Glomerular visceral epithelial cell (primary cell): ENCODE results near the gene EPC1.
"Not testable (repeated sequence)": the region's sequence is repeated elsewhere in the genome, so short reads cannot be mapped to it uniquely, and the experiment has no call there.

Experiments used
- DNase-seq: peaks from one replicate; pipeline ENCODE4 v3.0.0-alpha.2; 2016; ENCODE audit errors: extremely low spot score

Gene EPC1

DNA sequence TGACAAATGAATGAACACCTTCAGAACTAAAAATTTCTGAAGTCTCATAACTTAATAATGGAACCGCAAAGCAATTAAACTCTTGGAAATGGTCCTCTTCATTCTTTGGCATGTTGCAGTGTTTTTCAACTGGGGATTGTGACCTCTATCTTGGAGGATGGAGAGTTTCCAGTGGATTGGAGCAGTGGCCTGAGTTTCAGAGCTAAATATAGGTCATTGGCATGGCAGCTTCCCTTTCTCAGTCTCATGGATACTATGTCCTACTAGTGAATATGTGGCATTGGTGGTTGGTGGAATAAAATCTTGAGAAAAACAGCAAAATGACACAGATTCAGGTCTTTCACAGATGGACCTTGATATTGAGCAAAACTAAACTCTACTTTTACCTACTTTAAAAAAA lies 24.1 kb upstream of the EPC1 start:
- DNase-seq = no peak

DNA sequence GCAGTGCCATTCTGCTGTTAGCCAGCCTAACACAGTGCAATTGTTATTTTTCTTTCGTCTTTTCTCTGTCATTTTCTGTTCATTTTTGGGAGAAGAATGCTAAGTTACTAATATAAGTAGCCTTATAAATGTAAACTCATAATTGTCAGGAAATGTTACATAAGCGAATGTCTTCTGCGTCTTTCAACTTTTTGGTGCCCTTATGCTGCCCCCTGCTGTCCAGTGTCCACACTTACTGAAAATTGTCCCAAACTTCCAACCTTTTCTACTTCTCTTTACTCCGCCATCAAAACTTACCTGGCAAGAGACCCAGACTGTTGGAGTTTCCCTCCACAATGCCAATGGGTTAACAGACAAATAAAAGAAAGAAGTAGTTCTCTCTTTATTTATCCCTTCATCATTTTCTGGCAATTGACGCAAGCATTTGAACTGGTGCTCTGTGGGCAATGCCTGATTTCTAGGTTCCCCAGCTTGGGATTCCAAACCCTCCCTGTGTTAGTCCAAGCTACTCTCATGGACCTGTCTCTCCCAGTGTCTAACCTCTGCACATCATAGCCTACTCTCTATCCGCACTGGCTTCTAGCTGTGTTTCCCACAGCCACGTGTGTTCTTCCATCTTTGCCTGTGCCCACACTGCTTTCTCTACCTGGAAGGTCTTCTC lies 21.0 kb upstream of the EPC1 start:
- peak; percentile 63 for DNase-seq

DNA sequence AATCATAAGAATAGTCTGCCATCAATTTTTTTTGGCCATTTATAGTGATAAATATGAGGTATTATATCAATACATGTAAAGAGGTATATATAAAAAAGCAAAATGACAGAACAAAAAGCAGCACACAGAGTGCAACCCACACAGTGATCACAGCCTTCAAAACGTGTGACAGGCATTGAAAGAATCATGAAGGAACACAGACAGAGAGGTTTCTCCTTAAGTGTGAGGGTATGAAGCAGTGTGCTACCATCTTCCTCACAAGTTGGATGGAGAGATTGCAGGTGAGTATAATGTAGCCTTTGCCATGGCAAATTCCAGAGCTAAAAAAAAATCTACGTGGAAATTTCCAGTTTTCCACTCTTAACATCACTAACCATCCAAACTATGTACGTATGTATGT lies 19.6 kb upstream of the EPC1 start:
- DNase-seq = no peak

DNA sequence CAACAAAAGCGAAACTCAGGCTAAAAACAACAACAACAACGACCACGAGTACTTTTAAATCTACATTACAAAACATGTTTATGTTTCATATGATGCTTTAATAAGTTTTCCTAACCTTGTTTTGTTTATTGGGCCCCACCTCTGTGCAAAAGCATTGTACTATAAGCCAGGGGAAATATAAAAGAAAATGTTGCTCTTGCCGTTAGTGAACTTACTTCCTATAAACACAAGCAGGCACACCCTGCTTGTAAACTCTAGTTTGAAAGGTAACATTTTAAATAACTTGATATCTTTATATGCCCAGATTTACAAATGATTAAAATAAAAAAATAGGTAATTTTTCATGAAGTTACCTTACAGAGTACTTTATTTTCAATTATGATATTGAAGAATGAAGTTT lies 19.2 kb upstream of the EPC1 start:
- no peak for DNase-seq

DNA sequence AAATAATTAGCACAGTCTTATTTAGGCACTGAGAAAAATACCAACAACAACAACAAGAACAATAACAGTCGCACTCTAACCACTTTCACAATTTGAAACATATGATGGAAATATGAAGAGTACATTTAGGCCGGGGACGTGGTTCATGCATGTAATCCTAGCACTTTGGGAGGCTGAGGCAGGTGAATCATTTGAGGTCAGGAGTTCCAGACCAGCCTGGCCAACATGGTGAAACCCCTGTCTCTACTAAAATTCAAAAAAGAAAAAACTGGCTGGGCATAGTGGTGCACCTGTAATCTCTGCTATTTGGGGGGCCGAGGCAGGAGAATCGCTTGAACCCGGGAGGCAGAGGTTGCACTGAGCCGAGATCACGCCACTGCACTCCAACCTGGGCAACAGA lies 18.4 kb upstream of the EPC1 start:
- not testable (repeated sequence) for DNase-seq

DNA sequence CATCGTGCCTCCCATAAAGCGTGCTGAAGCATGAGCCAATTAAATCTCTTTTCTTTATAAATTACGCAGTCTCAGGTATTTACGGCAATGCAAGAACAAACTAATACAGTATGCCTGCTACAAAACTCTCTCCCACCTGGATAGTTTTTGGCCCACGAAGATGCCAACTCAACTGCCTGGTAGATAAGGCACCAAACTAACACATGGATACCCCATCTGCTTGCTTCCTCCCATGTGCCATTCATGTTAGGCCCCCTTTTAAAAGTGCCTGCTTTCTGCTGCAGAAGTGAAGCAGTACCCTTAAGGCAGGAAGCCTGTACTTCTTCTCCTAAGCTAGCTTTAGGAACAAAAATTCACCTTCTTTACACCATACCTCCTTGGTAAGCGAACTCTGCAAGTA lies 15.6 kb upstream of the EPC1 start:
- DNase-seq = no peak

DNA sequence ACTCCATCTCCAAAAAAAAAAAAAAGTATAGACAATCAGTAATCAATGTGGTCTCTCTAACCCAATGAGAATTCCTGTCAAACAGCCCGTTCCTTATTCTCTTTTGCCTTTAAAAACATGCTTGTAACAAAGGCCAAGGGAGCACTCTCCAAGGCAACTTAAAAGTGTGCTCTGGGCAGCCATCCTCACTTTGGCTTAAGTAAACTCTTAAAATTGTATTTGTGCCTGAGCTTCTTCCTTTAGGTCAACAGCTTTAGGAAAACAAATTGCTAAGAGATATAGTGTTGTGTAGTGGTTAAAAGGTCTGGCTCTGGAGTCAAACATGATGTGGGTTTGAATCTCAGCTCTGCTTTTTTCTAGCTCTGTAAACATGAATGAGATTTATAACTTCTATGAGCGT lies 13.9 kb upstream of the EPC1 start:
- DNase-seq = no peak

DNA sequence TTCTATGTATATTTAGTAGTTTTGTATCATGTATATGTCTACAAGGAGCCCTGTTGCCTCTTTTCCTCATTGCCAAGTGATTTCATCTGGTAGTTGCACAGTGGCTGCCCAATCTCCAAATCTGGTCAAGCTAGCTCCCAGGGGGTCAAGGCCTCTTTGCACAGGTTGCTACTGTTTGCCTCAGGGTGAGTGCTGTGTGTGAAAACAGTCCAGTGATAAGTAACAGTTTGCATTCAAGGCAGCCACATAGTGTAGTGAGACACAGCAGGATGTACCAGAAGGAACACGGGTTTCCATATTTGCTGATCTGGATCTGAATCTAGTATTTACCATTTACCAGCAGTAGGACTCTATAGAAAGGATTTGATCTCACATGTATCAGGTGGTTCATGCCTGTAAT lies 13.3 kb upstream of the EPC1 start:
- DNase-seq = no peak

DNA sequence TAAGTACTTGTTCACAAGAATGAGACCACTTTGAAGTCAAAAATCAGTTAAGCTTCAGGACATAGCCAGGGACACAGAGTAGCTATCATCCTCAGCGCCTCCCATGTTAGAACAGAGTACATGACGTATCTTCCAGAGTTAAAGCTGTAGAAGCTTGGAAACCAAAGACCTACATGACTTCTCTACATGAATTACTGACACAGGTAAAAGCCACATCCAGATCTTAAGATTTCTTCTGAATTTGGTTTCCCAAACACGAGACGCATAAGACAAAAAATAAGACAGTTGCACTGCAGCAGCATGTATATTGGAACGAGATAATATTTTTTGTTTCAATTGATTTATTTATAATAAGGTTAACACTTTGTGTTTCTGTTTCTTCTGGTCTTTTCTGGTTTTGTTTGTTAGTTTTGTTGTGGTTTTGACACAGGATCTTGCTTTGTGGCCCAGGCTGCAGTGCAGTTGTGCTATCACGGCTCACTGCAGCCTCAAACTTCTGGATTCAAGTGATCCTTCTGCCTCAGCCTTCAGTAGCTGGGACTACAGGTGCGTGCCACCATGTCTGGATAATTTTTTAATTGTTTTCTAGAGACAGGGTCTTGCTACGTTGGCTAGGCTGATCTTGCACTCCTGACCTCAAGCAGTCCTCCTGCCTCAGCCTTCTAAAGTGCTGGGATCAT lies 10.2 kb upstream of the EPC1 start:
- DNase-seq = no peak

DNA sequence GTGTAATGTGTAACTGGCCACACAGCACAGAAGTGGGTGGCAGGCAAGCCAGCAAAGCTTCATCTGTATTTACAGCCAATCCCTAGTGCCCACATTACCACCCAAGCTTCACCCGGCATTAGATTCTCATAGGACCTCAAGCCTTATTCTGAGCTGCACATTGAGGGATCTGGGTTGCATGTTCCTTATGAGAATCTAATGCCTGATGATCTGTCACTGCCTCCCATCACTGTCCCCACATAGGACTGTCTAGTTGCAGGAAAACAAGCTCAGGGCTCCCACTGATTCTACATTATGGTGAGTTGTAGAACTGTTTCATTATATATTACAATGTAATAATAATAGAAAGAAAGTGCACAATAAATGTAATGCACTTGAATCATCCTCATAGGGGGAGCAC lies 7.7 kb upstream of the EPC1 start:
- not testable (repeated sequence) for DNase-seq

DNA sequence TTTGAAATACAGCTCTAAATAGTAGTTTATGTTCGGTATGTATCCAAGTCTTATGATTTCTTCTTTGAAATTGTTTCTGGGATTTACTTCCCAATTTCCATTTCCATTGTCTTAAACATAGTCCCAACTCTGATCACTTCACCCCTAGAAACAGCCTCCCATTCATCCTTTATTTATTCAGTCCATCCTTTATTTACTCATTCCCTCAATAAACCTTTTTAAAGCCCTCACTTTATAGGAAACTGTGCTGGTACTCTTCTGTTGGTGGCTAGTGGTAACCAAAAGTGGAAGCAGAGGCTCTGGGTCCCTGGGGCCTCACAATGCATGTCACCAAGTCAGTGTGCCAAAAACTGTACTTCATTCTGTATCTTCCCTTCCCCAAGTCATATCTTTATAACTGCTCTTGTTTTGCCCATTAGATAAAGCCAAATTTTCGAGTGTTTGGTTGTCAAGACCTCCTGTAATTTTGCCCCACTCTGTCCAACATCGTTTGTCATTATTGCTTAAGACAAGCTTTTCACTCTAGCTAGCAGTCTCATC lies 3.9 kb upstream of the EPC1 start:
- no peak for DNase-seq

DNA sequence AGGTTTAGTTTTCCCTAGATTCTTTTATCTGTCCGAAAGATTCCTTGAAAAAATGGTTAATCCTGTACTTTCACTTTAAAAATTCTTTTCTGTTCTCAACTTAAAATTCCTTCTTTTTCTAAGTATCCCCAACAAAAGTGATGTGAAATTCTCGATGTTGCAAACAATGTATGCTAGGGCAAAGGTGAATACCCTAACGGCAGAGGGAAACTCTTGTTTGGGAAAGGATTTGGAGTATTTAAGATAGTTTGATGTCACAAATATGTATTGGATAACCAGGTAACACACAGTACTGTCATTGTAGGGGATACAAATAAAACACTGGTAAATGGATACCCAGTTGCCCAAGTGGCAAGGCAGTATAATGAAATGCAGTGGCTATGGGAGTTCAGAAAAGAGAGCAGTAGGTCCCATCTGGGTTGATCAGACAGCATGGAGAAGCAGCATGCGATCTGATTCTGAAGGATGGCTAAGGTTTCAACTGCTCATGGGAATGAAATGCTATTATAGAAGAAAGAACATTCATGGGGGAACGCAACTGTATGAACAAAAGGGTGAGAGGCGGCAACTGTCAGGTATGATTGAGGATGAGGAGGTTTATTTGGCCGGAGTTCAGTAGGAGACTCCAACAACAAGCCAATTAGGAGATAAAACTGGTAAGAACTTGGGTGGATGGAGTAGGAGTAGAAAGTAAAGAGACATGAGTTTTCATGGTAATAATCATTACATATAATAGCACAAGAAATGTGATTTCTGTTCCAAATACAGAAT lies 3.2 kb upstream of the EPC1 start:
- DNase-seq = no peak

DNA sequence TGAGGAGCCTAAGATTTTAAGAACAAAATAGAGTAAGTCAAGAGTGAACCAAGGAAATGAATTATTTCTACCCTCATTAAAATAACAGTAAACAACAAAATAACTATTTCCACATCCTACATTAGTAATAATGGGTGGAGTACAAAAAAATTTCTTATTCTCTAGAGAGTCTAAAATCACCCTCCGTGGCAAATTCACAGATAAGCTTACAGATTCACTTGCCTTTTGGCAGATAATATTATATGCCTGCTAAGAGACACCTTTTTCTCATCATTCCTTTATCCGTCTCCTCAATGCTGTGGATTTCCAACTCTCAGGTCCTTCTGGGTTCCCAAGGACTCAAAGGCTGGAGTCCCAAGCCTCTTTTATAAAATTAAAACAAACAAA lies 2.2 kb upstream of the EPC1 start:
- DNase-seq = no peak

DNA sequence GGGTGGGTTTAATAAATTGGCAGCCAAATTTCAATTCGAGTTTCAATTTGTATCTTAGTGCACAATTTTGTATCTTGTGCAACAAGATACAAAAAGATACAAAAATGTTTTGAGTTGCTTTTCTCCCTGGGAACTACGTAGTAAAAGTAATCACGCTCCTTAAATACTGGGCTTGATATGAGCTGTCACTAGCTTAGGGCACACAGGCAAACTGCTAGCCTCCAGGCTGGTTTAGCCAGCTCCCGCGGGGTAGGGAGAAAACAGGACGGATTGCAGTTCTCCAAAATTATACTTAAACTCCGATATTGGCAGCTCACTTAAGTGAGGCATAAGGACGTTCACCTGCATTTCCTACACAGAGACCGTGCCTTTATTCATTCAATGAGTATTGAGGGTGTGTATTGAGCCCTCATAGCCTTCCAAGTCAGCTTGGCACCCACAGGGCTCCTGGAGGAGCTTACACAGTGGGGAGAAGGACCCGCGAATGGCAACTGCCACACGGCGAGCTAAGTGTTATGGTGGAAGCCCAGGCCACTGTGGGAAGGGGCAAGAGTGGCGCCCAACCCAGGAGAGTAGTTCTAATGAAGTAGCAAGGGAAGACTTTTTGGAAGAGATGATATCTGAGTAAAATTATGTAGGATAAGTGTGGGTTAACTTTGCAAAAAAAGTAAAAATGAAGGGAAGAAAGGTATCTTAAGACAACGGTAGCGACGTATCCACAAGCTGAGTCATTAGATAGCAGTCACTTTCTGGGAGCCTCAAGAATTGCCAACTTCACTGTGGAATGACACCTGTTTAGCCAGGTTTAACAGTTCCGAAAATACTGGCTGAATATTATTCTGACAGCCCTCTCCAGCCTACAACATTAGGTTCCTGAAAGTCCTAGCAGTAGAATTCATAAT lies 1.6 kb upstream of the EPC1 start:
- DNase-seq = no peak

DNA sequence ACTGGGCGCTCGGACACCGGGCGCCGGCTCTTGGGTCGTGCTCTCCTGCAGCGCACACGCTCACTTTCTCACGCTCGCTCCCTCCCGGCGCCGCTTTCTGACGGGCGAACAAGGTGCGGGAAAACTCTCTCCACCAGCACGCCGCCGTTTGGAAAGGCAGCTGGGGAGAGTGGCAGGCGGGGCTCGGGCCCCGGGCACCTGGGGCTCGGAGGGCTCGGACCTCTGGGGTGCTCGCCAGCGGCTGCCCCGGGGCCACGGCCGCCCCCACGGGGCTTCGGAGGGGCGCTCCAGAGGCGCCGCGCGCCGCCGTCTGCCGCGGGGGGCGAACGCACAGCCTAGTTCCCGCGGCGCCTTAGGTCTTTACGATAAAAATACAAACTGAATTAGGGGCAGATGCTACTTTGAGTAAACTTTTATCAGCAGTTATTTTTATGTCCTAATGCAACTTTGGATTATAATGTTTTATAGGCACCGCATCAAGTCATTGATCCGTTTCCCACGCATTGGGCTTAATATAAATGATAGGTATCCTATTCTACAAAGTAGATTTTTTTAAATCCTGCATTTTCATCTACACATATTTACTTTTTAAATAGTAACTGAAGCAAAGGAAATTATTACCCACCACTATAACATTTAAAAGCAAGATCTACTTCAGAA lies 535 bp upstream of the EPC1 start:
- DNase-seq = no peak

DNA sequence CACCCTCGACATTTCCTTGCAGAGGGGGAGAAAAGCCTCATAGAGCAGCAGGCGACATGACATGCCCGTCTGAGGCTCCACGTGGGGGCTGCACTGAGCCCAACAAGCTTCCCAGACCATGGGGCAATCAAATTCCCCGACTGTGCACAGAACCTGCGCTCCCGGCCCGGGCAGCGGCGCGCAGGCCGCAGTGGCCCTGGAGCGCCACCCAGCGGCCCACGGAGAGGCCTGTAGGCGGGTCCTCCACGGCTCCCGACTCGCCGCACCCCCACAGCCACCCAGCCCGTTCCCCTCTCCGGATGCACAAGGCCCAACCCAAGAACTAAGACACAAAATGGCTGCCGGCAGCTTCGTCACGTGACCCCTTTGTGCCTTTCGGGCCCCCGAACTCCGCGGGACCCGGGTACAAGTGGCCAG lies 816 bp downstream of the EPC1 start:
- DNase-seq = peak; percentile 97

DNA sequence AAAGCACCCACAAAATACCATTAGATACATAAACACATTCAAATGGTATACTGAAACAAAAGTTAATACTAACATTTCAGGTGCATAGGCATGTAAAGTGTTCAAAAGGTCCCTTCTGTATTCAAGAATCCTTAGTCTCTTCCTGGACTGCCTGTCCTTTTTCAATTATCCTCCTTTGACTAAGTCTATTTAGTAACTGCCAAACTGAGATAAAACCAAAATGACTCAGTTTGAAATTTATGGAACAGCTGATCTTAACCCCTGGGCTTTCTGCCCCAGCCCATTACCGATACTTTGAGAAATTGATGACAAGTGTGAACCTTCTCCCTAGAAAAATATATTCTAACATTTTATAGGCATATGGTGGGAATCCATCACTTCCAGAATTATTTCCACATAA lies 5.4 kb downstream of the EPC1 start:
- no peak for DNase-seq

DNA sequence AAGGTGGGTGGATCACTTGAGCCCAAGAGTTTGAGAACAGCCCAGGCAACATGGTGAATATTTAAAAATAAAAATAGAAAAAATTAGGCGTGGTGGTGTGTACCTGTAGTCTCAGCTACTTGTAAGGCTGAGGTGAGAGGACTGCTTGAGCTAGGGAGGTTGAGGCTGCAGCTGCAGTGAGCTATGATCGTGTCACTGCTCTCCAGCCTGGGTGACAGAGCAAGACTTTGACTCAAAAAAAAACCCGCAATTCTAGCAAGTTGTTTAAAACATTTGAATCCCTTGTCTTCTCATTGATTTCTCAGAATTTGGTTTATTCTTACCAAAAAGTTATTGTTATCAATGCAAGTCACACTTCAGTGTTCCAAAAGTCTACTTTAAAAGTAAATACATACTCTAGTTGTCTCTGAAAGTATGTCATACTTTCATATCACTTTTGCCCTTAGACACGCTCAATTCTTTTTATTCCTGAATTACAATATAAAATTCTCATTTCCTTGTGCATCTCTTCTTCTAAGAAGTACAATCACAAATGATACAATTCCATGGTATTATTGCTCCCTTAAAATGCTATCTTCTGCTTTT lies 6.3 kb downstream of the EPC1 start:
- no peak for DNase-seq

DNA sequence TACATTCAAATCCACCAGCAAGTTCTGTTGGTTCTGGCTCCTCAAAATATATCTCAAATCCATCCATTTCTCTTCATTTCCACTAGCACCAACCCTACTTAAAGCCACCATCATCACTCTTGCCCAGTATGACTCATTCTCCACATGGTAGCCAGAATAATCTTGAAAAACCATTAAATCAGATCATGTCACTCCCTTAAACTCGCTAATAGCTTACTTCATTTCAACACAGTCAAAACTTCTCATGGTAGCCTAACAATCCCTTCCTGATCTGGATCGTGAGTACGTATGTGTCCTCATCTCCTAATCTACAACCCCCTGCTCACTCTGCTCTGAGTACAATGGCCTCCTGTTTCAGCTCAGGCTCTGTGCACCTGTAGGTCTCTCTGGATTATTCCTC lies 8.7 kb downstream of the EPC1 start:
- DNase-seq = no peak

DNA sequence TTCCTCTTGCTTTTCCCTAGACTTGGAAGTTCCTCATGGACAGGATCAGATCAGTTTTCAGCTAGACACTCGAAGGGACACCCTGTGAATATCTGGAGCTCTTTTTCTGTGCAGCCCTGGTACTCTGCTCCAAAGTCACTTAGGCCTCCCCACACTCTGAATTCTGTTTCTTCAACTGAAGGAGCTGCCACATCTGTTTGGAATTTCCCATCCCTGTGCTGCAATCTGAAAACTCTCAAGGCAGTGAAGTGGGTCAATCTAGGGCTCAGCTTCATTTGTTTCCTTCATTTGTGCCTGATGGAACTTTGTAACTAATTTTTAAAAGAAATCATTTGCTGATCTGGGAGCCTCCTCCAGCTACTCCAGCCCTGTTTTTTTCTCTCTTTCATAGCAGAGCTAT lies 9.6 kb downstream of the EPC1 start:
- no peak for DNase-seq

DNA sequence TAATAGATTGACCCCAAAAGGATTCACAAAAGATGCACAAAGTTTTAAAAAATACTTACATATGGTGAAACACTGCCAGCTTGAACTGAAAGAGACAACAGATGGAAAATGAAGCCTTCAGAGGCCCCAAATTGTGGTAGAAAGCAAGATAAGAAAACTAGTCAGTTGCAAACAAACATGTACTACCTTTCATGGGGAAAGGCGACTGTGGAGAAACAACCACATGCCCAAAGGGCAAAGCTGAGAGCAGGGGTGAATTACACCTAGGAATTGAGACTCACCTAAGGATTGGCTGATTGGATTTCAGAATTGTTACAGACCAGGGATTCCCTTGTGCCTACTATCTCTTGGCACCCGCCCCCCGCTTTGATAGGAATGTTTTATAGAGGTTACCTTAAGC lies 13.1 kb downstream of the EPC1 start:
- DNase-seq = no peak
